ENCODE data around the gene MSL2.

GRCh38 chr3:136232413-136232812 lies 36.3 kb upstream of the MSL2 start:
- TF ChIP-seq CTCF (IDR thresholded peaks at IDR 0.05): no peak
- no peak for TF ChIP-seq EZH2 (IDR thresholded peaks at IDR 0.05; ENCODE audit: borderline replicate concordance, insufficient read depth, low read depth, low read length, poor library complexity, severe bottlenecking)

Measured in B cell (primary cell).